Measurements from ENCODE around the gene CRABP1.

DNA sequence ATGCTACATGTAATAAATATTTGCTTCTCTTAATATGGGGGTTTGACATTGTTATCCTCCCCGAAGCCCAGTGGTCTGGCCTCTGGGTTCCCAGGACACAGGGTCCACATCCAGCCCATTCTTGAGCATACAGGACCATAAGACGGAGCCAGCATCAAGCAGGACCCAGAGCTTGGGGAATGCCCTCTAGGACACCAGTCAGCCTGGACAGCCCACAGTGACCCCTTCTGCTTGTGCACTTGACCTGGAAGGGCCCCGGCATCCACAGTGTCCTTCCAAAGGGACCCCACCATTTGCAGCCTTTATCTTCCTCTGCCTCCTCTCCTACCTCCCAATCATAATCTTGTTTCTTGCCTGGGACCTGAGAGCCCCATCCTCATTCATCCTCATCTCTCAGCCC lies 51.6 kb downstream of the CRABP1 start:
- no peak for TF ChIP-seq SREBF2 (IDR thresholded peaks at IDR 0.05)
- TF ChIP-seq, protein P1, sequence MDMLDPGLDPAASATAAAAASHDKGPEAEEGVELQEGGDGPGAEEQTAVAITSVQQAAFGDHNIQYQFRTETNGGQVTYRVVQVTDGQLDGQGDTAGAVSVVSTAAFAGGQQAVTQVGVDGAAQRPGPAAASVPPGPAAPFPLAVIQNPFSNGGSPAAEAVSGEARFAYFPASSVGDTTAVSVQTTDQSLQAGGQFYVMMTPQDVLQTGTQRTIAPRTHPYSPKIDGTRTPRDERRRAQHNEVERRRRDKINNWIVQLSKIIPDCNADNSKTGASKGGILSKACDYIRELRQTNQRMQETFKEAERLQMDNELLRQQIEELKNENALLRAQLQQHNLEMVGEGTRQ (IDR thresholded peaks at IDR 0.05): no peak
- no peak for TF ChIP-seq POLR2A (IDR thresholded peaks at IDR 0.05; ENCODE audit: low read length)
- TF ChIP-seq EP300 (IDR thresholded peaks at IDR 0.05): no peak
- TF ChIP-seq, protein P2, sequence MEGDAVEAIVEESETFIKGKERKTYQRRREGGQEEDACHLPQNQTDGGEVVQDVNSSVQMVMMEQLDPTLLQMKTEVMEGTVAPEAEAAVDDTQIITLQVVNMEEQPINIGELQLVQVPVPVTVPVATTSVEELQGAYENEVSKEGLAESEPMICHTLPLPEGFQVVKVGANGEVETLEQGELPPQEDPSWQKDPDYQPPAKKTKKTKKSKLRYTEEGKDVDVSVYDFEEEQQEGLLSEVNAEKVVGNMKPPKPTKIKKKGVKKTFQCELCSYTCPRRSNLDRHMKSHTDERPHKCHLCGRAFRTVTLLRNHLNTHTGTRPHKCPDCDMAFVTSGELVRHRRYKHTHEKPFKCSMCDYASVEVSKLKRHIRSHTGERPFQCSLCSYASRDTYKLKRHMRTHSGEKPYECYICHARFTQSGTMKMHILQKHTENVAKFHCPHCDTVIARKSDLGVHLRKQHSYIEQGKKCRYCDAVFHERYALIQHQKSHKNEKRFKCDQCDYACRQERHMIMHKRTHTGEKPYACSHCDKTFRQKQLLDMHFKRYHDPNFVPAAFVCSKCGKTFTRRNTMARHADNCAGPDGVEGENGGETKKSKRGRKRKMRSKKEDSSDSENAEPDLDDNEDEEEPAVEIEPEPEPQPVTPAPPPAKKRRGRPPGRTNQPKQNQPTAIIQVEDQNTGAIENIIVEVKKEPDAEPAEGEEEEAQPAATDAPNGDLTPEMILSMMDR (IDR thresholded peaks at IDR 0.05): no peak
- TF ChIP-seq MAFK (IDR thresholded peaks at IDR 0.05; ENCODE audit: partially characterized antibody): no peak
- TF ChIP-seq CHD4 (IDR thresholded peaks at IDR 0.05; ENCODE audit: borderline replicate concordance): no peak
- no peak for TF ChIP-seq RFX5 (IDR thresholded peaks at IDR 0.05)
- no peak for TF ChIP-seq CHD2 (IDR thresholded peaks at IDR 0.05; ENCODE audit: low read length, partially characterized antibody)
- no peak for TF ChIP-seq MYC (IDR thresholded peaks at IDR 0.05; ENCODE audit: borderline replicate concordance, low read length)
